GM10847 (cell line): ENCODE measurements around the gene GRM5.

Experiments used
- POLR2A ChIP-seq: IDR thresholded peaks from 2 replicates; pipeline ENCODE4 v1.6.1; 2011; ENCODE audit not compliant: insufficient read length; ENCODE audit errors: extremely low read depth

The GRM5 gene

GRCh38 chr11:88818978-88819377 is 246.8 kb downstream of the GRM5 start:
- no peak for TF ChIP-seq POLR2A

DNA sequence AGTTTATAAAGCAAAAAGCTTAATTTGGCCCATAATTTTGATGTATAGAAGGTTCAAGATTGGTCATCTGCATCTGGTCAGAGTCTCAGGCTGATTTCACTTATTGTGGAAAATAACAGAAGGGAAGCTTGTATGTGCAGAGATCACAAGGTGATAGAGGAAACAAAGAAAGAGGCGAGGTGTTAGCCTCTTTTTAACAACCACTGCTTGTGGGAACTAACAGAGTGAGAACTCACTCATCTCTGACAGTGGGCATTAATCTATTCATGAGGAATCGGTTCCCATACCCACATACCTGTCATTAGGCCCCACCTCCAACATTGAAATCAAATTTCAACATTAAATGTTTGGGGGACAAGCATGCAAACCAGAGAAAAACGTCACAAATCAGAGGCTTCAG is 250.3 kb downstream of the GRM5 start:
- TF ChIP-seq POLR2A: no peak

DNA sequence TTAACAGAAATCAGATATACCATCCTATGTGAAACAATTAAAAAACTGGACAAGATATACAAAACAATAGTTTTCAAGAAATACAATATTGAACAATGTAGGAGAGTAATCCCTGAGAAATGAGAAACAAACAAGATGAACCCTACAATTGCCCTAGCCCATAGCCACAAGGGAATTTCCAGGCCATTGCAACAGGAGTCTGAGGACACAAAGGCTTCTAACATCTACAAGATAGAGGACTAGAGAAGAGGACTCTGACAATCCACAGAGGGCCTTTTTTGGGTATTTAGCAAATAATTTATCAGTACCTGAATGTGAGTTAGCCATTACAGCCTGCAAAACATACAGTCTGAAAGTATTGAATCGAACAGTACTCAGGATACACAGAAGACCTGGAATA is 251.7 kb downstream of the GRM5 start:
- TF ChIP-seq POLR2A: no peak

GRCh38 chr11:88813233-88813915 is 252.4 kb downstream of the GRM5 start:
- no peak for TF ChIP-seq POLR2A

GRCh38 chr11:88810420-88811097 is 255.2 kb downstream of the GRM5 start:
- no peak for TF ChIP-seq POLR2A

GRCh38 chr11:88809126-88809525 is 256.7 kb downstream of the GRM5 start:
- no peak for TF ChIP-seq POLR2A

- no peak for TF ChIP-seq POLR2A
Observed at GRCh38 chr11:88807349-88807748, 258.4 kb downstream of the GRM5 start.

- no peak for TF ChIP-seq POLR2A
Observed at GRCh38 chr11:88806410-88806809, 259.4 kb downstream of the GRM5 start.

DNA sequence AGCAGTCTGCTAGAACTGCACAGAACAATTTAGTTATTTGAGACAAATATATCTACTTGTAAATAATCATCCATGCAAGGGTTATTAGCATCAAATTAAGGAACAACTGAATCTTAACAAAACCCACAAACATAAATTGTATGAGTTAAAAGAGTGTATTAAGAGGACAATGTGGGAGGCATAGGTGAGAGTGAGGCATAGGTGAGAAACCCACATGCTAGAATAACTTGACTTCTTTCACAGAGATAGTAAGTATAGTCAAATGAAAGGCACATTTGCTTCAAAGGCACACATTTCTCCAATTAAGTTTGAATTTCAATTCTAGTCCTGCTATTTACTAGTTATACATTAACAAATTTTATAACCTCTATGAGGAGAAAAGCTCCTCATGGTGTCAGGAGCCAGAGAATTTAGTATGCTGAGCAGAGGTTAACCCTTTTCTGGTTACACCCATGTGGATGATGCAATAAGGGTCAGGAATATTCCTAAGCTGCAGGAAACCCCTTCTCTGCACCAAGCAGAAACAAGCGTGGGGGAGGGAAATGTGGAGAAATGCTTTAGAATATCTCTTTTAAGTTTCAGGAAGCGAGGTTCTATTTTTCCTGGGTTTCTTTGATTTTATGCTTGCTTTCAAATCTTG is 264.2 kb downstream of the GRM5 start:
- TF ChIP-seq POLR2A: no peak

DNA sequence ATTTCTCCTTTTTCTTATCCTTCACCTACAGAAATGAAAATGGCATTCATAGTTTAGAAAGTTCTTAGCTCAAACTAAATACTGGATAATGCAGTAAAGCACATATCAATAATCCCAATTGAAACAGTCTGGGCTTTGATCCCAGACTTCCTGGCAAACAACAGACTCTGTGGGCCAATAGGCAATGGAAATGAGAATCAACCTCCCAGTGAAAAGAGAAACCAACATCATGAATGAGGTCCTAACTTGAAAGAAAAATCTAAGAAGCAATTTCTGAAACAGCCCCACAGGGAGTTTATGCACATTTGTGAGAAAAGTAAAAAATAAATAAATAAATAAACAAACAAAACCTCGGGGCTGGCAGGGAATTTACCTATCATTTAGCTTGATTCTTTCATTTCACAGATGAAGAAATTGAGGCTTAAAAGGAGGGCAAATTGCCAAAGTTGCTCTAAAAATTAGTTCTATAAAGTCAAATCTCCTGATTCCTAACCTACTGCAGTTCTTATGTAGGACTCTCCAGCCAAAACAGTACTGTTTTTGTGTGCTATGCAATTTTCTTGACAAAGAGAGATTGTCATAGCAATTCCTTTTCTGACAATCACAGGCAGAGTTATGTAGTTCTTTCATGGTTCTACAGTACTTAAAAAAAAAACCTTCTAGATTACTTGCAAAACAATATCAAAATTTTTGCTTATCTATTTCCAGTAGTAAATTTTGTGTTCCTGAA is 265.8 kb downstream of the GRM5 start:
- no peak for TF ChIP-seq POLR2A

- no peak for TF ChIP-seq POLR2A
Observed at GRCh38 chr11:88790182-88790581, 275.6 kb downstream of the GRM5 start.

DNA sequence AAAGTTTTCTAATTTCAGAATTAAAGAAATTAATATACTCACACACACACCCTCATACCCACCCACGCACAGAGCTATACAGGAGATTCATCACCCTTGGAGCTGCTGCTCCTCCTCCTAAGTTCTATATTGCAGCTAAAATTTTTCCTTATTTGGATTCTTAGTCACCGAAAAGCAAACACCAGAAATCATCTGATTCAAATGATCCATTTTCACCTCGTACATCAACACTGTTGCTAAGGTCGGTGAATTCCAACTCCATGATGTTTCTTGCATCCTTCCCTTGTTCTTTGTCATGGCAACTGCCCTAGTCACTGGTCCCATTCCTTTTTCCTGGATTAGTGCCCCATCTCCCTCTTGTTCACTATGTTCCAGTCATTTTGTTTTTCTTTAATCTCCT is 286.2 kb downstream of the GRM5 start:
- no peak for TF ChIP-seq POLR2A

GRCh38 chr11:88770475-88771079 is 295.2 kb downstream of the GRM5 start:
- TF ChIP-seq POLR2A: no peak

DNA sequence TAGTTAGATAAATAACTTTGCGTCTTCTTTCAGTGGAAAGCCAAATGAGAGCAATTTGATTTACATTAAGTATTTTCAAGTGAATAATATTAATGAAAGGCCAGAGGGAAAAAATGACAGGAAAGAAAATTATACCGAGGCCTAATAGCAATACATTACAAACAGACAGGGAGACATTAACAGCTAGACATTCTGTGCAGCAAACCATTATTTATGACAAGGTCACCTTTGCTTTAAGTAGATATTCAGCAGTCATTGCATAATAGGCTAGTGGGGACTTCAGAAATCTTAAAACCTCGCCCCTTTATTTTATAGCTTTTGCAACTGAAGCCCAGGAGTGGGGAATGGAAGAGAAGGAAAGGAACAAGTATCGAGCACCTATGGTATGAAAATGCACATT is 321.6 kb downstream of the GRM5 start:
- TF ChIP-seq POLR2A: no peak

DNA sequence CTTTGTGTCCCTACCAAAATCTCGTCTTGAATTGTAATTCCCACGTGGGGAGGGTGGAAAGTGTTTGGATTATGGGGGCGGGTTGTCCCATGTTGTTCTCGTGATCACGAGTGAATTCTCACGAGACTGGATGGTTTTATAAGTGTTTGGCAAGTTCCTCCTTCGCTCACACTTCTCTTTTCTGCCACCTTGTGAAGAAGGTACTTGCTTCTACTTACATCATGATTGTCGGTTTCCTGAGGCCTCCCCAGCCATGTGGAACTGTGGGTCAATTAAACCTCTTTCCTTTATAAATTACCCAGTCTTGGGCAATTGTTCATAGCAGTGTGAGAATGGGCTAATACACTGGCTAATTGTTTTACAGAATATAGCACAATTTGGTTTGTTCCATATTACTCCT is 326.3 kb downstream of the GRM5 start:
- TF ChIP-seq POLR2A: no peak
